ENCODE measurements around the gene HACL1. TPM values are rescaled to one million over a fixed set of nuclear protein-coding genes. Genes with fewer than 3 reads are reported as not detected.

The HACL1 gene
- total and polyA plus RNA-seq, 10 of the 15 experiments (the other 5 are each of a cell fraction or from before 2014, with no cell fraction given) = 19.4 to 48.7 (median 30.1) TPM

- TF ChIP-seq NRF1 (conservative IDR thresholded peaks at IDR 0.05; ENCODE audit: low read depth, low read length) (no peak), MTA2 (IDR thresholded peaks at IDR 0.05; ENCODE audit: low read depth) (no peak), ATF3 (IDR thresholded peaks at IDR 0.05; ENCODE audit: borderline replicate concordance, extremely low read depth, low read depth, low read length) (no peak), JUND (IDR thresholded peaks at IDR 0.05; ENCODE audit: low read depth, low read length) (no peak), ZBTB40 (IDR thresholded peaks at IDR 0.05; ENCODE audit: borderline replicate concordance) (no peak), BMI1 (IDR thresholded peaks at IDR 0.05; ENCODE audit: borderline replicate concordance) (no peak), NBN (IDR thresholded peaks at IDR 0.05) (no peak), HDAC6 (IDR thresholded peaks at IDR 0.05; ENCODE audit: unreplicated experiment) (no peak), RELA (IDR thresholded peaks at IDR 0.05; ENCODE audit: borderline replicate concordance, partially characterized antibody) (no peak), CREM (IDR thresholded peaks at IDR 0.05; ENCODE audit: low read depth) (peak; percentile 47; the same call in 1 of the 2 replicates), SUZ12 (IDR thresholded peaks at IDR 0.05; ENCODE audit: unreplicated experiment) (no peak), CBFB (IDR thresholded peaks at IDR 0.05; ENCODE audit: low read depth) (no peak), IRF3 (IDR thresholded peaks at IDR 0.05) (no peak), E2F4 (IDR thresholded peaks at IDR 0.05; ENCODE audit: low read depth, low read length) (no peak), PRDM15 (CRISPR knock-in tag; IDR thresholded peaks at IDR 0.05) (no peak)
Observed at GRCh38 chr3:15630646-15631350, 29.4 kb upstream of the HACL1 start (continued).

All from GM12878 (cell line).